Activated T-cell treated with anti-CD3 and anti-CD28 coated beads, Interleukin-2, amount 50 U/mL, for 48 hours (primary cell): ENCODE data around the gene BCL11B.
A peak's percentile ranks its signal among the peaks of the same experiment; 100 is the strongest.

Experiments
- DNase-seq, 2 experiments: peaks; one replicate each; pipeline ENCODE4 v3.0.0-alpha.2; 2020

Gene BCL11B

DNA sequence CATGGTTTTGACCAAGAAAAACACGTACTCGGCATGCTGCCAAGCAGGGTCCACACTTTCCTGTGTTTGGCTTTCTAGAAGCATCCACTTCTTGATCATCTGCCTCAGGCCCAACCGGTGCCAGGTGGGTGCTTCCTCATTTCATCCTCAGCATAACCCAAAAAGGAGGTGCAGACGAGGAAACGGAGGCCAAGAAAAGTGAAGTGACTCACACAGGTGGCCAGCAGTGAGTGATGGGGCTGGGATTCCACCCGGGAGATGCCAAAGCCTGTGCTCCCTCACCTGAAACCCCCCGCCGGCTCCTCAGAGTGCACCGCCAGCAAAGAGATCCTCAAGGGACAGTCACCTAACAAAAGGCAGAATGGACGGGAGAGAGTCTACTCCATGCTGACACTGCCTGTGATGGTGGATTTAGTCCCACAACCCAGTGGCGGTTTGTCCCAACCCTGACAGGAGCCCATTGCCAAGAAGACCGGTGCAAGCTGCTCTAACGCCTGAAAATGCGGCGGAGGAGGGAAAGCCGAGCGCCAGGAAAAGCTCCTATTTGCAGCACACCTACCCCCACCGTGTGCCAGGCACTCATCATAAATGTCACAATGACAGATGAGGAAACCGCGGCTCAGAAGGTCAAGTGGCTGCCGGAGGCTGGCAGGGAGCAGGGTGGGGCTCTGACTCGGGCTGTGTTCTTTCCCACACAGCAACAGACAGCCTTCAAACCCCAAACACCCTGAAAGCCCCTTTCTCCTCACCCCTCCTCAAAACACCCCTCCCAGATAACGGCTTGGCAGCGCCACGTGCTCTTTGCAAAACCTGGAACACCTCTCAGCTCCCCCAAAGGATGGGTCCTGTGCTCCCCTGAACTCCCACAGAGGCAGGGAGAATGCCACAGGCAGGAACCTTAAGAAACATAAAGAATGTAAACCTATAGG, 18.8 kb downstream of the BCL11B start:
- peak; percentile 69 to 73 for DNase-seq

DNA sequence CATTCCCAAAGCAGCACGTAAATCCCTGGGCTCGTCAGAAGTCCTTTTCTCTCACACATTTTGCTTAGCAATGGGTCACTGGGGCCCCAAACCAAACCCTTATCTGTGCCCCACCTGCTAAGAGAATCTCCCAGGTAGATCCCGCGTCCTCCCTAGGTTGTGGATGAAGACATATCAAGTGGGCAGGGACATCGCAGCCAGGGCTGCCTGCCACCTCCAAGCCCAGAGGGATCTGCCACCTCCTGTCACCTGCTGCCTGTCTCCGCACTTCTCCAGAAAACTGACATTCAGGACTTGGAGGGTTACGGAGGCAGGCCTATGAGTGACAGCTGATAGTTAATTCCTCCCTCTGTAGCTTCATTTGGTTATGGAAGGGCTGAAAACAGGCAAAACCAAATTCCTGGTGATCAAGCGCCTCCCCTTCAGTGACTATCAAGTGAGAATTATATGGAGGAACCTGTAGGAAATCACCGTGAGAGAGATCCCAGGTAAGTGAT, 19.5 kb downstream of the BCL11B start:
- no peak for DNase-seq

DNA sequence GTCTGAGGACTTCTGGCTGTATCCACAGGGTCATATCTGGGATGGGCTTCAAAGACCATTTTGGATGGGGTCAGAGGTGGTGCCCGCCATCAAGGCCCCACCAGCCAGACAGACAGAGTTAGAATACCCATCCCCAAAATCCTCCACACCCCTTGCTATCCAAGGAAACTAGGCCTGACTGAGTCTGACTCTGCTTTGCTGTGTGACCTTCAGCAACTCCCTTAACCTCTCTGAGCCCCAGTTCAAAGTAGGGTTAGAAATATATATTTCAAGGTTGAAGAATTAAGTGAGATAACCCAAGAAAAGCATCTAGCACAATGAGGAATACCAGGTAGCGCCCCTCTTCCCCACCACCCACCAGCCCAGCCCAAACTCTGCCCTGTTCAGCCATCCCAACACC, 20.3 kb downstream of the BCL11B start:
- DNase-seq: peak in 1 of 2 experiments; percentile 16

DNA sequence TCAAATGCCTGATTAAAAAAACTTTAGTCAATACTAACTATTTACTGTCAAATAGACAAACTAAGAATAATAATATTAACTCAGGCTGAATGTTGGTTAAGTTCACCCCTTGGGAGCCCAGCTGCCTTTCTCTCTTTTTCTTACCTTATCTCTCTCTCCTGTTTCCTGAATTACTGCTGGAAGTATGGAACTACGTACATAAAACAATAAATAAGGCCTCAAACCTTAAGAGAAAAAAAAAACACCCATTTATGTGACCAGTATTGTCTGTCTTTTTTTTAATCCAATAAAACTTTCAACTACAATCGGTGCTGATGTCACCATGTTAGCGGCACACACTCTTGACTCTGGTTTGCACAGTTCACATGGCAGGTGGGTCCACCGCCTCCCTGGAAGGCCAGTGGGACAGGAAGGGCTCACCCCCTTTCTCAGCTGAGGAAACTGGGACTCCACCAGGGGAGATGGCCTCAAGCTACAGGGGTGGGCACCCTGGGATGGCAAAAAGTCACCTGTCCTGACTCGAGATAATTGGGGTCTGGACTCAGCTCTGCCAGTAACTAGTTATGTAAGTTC, 21.3 kb downstream of the BCL11B start:
- no peak for DNase-seq

DNA sequence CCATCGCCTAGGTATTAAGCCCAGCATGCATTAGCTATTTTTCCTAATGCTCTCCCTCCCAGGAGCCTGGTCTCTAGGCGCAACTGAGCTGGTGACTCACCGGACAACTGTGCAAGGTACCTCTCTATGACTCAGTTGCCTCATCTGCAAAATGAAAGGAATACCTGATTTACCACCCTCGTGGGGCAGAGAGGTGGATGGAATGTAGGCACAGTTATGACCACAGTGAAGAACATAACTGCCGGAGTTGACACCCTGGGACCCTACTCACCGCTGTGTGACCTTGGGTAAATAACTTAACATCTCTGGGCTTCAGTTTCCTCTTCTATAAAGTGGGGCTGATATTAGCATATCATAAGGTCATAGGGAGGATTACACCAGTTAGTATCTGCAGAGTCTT, 22.6 kb downstream of the BCL11B start:
- DNase-seq: no peak

DNA sequence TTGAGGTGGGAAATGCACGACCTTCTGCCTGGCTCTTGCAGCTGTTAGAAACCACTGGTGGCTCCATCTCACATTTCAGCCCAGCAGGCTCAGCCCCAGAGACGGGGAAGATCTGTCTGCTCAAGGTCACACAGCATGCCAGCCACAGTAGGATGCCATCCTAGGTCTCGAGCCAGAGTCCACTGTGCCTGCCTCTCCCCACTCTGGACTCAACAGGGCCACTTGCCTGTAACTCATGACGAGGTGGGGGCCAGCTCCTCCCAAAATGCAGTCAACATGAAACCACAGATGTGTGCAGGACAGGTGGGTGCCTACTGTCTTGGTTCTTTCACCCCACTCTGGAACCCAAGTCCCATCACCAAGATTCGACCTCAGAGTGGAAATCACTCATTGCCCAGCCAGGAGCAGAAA, 23.2 kb downstream of the BCL11B start:
- DNase-seq: peak; percentile 64 to 66

DNA sequence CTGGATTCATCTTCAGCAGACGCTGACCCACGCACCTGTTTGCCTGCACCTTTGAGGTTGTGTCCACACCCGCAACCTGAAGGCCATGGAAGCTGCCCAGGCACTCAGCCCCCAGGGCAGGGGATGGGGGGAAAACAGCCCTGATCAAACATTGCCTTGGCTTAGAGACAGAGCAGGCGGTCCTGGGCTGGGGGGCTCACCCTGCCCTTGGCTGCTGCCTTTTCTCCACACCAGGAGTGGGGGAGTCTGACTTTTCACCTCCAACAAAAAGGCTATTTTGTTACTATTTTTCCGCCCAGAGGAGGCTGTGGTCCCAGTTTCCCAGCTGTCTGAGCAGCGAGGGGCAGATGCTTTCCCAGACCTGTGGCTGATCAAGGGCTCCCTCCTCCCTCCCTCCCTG, 24.2 kb downstream of the BCL11B start:
- DNase-seq: no peak

DNA sequence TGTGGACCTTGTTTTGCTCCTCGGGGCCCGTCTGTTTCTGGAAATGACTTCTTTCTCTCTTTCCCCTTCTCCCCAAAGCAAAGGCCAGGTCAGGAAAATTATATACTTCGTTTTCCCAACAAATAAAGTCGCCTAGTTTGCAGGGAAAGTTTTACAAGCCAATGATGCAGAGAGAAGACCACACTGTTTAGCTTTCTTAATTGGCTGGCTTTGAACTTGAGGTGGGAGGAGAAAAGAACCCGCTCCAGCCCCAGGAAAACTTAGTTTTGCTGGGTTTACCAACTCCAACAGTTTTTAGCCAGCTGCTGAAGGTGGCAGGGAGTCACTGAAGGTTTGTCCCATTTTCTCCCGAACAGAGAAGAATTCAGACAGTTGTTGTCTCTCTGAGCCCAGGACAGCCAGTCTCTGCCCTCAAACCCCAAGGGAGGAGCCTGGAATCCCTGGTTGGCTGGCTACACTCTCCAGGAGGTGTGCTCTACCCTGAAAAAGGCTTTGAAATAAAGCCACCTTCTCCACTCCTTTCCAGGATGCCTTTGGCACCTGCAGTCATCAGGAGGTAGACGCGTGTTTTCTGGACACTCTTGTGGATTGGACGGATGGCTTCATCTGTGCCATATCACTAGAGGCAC, 24.8 kb downstream of the BCL11B start:
- DNase-seq: no peak

DNA sequence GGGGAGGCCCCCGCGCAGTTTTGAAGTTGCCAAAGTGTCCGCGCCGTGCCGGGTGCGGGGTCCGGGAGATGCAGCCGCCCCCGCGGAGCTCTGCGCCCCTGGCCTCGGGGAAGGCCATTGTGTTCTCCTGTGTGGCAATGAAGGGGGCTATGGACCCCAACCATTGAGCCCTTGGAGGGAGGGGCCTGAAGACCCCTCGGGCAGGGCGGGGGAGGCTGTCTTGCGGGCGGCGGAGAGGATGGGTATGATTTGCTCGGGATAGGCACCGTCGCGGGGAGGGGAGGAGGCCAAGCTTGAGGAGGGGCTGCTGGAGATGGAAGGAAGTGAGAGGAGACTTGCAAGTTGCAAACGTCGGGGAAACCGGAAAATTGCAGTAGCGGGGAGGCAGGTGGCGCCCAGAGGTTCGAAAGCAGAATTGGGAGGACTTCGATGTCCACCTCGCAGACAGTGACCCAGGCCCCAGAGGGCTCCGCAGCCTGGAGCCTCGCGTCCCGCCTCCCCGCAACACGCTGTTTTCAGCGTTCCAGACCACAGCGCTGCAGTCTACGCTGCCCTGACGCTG, 25.4 kb downstream of the BCL11B start:
- peak; percentile 69 to 73 for DNase-seq

DNA sequence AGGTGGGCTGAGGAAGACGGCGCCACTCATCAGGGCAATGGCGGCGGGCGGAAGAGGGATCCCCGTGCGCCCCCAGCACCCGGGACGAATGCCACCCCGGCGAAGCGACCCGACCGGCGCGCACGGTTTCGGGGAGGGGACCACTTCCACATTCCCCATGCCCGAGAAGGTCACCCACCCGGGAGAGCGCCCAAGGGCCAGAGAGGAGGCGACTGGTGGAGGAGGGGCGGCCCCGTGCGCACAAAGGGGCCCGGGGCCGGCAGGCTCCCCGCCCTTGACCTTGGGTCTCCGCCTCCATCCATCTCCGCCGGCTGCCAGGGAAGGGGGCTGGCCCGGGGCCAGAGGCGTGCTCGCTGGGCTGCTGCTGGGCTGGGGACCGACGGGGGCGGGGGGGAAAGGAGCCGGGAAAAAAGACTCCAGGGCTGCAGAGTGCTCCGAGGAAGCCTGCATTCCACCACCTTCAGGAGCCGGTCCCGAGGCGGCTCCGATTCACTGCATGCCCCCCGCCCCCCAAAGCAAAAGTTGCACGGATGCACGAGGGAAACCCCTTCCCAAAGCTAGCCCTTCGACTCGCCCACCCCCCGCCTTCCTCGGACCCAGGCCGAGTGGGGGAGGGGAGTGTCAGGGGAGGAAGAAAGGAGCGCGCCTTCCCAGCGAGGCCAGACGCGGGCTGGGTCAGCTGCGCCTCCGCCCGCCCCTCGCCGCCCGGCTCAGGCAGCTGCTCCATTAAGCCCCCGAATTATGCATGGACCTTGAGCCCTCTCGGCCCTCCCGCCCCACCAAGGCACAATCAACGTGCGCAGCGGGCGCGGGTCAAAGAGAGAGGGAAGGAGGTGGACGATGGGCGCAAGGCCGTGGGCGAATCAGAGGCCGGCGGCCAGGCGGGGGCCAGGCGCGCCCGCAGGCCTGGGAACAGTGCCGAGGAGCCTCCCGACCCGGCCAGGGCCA, 26.2 kb downstream of the BCL11B start:
- peak in 1 of 2 experiments; percentile 57 for DNase-seq

DNA sequence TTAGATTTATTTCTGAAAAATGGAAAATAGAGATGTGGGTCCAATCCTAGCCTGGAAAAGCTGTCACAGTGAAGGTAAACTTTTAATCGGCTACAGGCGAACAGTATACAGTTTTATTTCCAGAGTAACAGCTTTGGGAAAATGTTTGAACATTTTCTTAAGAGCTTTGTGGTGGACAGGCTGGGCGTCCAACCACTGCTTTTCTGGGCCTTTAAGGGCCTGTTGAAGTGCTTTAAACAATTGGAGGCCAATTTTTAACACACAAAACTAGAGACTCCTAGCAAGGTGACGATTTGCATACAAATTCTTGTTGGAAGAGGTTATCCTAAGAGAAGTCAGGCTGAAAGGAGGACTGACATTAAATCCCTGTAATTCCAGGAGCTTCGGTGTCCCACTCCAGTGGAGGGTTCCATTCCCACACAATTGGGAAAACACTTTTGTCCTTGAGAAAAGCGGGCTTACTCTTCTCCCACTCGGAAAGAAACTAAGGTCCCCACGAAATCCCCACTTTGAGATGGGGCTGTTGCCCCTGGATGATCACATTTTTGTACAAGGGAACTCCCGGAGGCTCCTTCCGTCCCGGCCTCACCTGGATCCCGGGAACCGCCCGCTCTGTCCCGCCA, 26.9 kb downstream of the BCL11B start:
- DNase-seq: no peak

DNA sequence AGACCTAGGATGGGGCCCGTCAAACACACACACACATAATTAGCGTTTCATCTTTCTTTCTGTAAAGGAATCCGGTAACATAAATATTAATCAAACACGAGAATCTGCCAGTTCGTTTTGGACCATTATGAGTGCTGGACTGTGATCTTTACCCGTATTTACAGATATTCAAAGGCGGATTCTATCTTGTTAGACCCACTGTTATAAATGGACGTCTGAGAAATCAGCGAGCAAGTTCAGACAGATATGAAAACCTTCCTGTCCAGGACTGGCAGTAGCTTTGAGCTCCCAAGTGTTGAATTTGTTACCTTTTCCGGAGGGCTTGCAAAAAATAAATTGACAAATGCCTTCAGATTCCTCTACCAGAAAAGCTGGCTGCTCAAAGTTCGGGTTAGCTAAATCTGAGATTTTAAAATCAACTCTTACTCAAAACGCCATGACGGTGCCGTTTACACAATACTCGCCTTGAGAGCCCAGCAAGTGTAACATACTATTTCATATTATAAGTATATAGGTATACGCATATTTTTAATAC, 27.6 kb downstream of the BCL11B start:
- DNase-seq: no peak

DNA sequence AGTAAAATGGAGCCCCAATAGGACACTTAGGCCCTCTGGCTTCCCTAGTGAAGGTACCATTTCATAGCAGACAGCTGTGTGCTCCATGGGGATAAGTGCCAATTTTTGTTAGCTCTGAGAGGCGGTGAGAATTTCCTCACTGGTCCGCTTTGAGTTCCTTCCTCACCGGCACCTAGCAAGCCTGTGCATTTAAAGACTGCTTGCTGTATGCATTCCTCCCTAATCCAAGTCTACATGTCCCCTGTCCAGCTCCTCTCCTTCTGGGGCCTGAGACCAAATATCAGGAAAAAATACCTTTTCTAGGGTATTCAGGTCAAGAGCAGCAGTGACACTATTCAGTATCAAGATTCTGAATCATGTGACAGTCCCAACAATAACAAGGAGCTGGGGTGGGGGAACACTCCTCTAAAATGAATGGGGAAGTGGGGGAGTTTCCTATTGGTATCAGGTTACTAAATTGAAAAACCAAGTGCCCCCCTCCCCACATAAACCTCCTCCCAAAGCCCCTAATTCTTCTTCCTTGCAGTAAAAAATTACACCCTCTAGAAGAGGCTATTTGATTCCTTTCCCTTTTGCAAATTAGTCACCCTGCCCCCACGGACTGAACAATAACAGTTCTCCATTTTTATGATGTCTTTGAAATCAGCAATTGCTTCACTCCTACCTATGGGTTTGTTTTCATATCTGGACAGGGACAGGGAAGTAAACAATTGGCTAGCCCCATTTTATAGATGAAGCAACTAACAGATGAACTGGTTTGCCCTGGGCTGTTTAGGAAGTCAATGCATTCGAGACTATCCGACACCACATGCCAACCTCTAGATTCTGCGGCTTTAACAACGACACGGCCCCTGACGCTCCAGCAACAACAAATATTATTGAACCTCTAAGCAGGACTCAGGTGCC, 28.9 kb downstream of the BCL11B start:
- no peak for DNase-seq

DNA sequence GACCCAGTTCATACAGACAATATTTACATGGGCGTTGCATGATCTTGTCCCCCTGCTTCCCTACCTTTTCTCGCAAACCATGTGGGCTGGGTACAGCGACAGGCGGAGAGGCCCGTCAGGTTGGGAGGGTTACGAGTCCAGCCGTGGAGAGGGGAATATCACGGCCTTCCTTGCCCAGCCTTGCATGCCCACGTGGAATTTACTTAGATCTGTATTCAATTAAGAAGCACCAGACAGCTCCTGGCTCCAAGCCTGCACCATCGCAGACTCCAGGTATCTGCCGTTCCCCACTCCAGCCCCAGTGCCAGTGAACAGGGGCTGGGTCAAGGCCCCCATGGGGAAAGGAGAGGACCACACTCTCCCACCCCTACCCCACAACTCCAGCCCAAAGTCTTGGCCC, 29.8 kb downstream of the BCL11B start:
- no peak for DNase-seq

DNA sequence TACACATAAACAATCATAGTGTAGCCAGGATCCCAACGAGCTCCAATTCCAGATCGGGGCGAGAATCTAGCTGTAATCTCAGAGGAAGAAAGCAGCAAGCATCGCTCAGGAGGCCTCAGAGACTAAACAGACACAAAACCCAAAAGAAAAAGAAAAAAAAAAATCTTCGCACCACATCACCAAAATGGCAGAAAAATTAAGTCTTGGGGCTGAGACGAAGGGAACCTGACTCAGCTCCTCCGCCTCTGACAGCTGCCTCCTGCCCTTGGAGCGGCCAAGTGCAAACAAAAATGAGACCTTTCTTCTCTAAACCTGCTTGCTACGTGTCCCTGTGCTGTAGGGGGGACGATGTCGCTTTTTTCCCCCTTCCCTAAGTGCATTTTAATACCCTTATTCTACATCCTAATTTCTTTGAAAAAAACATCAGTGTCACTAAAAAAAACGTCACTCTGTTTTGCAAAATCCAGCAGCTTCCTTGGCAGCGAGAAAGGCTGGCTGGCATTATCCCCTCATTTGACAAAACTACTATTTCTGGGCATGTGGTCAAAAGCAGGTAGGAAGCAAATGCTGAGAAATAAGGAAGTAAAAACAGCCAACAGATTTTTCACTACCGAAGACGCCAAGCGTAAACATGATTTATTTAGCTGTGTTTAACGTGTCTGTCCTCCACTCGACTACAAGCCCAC, 30.5 kb downstream of the BCL11B start:
- peak in 1 of 2 experiments; percentile 50 for DNase-seq

DNA sequence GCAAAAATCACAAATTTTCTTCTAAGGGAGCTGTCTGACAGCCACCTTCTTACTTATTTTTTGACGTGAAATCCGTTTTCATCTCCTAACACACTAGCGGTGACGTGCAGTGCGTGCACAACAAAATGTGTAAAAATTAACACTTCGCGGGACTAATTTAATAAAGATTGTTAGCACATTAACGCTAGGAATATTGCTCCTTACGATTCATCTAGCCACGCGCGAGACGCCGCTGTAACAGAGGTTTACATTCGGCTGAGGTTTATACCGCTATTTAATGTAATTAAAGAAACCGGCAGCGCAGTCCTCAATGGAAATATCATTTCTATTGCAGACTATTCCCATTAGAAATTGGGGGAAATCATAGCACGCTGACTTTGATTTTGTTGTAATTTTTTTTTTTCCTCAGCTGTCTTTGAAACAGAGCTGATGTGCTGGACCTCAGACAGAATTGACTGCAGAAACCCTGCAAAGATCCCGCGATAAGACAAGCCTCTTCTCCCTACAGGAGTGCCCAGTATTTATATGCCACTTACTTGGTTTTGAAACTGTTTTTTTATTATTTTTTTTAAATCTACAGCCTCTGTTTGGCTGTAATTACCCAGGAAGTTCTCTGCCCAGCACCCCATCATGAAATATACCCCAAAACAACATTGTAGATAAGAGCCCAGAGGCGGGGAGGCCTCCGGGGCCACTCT, 31.2 kb downstream of the BCL11B start:
- DNase-seq: no peak

DNA sequence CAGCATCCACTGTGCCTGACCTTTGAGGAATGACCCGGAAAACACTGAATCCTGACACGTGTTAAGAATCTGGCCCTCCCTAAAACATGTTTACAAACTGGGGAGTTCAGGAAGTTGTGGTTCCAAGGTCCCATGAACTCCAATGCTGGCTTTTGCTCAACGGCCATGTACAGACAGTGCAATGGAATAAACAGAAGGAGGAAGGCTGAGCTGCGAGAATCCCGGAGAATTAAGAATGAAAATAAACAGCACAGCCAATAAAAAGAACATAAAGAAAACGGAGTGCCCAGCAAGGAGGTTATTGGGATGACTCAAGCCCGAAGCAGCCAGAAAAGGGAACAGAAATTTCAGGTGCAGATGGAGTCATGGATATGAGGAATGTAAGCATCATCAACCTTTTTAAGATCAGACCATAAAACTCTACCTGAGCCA, 32.3 kb downstream of the BCL11B start:
- no peak for DNase-seq

DNA sequence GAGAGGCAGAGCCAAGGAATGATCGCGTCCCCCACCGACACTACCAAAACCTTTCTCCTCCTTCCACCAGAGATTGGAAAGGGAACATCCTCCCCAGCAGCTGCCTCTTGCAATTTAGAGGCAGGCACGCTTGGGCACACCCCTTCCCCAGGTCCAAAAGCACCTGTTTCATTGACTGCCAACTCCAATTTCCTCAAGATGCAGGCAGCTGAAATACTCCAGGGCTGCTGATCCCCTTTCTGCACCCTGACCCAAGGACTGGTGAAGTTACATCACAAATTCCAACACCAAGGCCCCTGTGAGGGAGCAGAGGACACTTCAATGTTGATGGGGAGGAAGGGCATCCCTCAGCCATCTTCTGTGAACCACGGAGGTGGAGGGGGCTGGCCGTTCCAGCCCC, 33.8 kb downstream of the BCL11B start:
- no peak for DNase-seq

DNA sequence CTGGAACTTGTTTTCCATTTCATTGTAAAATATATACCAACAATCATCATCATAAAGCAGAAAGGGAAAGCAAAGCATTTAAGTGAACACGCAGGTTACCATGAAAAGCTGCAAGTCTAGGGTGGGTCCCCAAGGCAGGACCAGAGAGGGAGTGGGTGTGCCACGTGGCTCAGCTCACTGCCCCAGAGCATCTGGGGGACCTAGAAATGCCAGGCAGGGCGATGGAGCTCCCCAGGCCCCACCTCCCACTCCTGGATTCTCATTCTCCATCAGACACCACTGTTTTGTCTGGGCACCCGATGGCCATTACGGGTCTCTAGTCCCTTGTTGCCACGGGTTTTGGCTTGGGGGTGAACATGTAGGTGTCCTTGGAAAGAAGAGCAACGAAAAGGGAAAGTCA, 34.7 kb downstream of the BCL11B start:
- DNase-seq: peak in 1 of 2 experiments; percentile 53
